GM18858 (cell line): ENCODE data around the gene EMID1.
"Not testable (repeated sequence)": the region's sequence is repeated elsewhere in the genome, so short reads cannot be mapped to it uniquely, and the experiment has no call there.

Source experiments
- ATAC-seq: cut with Tn5 transposase; IDR thresholded peaks from one replicate; pipeline ENCODE4 v1.9.1; 2021; ENCODE audit not compliant: unreplicated experiment

Gene EMID1

DNA sequence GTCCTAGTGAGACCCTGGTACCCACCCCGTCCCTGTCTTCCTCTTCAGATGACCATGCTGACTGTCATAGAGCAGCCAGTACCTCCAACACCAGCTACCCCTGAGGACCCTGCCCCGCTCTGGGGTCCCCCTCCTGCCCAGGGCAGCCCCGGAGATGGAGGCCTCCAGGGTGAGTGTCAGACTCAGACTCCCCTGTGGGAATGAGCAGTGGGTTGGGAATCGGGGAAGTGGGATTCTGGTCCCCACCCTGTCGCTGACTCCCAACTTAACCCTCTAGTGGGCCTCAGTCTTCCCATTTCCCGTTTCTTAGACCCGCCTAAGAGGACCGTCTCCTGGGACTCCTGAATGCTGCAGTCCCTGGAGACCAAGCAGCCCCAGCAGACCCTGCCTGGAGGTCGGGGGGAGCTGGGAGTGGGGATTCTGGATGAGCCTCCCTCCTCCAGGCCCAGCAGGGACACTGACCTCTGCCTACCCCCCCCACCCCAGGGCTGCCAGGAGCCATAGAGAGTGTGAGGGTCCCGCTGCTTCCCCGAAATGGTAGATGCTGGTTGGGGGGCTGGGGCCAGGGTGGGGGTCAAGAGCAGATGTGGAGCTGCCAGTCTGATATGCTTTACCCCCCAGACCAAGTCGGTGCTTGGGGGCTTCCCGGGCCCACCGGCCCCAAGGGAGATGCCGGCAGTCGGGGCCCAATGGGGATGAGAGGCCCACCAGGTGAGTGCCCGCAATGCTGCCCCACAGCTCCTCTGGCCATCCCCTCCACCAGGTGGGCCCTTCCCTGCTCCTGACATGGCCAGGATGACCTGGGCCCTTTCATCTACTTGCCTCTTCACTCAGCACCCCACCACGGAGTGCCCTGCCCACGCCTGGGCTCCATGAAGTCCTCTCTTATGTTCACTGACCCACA is 25.5 kb downstream of the EMID1 start:
- ATAC-seq, result no peak

DNA sequence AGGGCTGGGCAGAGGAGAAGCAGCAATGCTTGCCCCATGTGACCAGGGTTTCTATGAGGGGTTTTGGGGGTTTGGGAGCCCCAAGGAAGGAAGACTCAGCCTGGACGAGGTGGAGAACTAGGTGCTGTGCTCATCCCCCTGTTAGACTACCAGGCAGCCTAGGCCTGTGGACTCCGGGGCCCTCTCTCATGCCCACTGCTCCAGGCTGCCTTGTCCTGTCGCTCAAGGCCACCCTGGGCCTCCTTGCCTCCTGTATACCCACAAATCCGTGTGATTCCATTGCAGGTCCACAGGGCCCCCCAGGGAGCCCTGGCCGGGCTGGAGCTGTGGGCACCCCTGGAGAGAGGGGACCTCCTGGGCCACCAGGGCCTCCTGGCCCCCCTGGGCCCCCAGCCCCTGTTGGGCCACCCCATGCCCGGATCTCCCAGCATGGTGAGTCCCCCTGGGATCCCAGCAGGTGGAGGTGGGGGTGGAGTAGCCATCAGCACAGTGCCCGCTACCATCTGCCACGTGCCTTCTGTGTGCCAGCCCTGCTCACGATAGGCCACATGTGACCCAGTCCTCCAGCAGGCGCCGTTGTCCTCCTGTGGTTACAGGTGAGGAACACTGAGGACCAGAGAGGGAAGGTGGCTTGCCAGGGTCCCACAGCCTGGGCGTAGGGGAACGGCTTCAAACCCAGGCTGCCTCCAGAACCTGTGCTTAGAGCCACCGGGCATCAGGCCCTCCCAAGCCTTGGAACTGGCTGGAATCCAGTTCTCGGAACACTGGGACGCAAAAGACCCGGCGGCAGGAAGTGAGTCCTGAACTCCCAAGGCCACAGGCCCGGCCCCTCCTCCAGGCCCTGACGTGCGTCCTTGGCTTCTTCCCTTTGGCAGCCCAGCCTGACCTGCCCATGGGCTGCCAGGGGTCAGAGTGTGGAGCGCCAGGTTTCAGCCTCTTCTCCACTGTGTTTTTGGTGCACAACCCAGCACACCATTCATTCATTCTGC is 26.6 kb downstream of the EMID1 start:
- no peak for ATAC-seq

DNA sequence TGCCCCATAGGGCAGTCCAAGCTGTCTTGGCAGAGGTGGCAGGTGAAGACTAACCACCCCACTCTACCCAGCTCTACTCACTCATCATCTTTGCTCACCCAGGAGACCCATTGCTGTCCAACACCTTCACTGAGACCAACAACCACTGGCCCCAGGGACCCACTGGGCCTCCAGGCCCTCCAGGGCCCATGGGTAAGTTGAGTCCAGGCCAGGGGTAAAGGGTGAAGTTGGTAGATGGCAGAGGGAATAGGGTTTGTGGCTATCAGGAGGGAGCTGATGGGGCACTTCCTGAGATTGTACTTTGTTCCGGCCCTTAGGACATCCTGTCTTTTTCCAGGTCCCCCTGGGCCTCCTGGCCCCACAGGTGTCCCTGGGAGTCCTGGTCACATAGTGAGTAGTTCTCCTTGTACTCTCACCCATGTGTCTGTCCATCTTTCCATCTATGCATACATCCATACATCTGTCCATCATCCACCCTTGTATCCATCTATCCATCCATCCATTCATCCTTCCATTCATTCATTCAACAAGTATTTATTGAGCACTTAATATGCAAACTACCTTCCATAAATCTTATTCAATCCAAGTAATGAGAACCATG is 27.7 kb downstream of the EMID1 start:
- no peak for ATAC-seq

DNA sequence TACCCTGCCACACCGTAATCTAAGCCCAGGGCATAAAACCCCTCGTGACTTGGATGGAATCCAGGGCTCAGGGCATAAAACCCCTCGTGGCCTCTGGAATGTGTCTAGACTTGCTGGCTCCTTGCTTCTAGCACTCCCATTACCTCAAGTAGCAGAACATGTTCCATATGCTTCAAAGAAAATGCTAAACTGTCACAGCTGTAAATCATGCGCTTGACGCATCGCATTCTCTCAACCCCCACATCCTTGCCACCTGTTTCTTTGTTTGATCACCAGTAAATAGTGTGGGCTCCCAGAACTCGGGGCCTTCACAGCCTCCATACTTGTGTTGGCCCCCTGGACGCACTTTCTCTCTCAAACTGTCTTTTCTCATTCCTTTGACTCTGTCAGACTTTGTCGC is 34.8 kb downstream of the EMID1 start:
- not testable (repeated sequence) for ATAC-seq

DNA sequence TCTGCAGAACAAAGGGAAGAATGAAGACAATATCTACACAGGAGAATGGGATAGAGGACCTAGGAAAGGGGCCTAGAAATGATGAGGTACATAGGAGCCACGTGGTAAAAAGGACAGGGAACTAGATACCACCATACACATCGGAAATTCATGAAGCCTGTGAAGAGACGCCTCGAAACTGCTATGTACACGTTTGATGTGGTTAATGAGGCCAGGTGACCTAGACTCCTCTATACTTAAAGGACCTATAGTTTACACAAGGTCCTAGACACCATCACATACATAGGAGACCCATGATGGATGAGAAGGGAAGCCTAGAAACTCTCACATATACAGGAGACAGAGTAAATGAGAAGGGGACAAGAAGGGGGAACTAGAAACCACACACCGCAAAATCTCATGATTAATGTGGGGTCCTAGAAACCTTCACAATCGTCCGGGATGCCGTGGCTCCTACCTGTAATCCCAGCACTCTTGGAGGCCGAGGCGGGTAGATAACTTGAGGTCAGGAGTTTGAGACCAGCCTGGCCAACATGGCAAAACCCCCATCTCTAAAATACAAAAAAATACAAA is 38.3 kb downstream of the EMID1 start:
- ATAC-seq, result no peak

DNA sequence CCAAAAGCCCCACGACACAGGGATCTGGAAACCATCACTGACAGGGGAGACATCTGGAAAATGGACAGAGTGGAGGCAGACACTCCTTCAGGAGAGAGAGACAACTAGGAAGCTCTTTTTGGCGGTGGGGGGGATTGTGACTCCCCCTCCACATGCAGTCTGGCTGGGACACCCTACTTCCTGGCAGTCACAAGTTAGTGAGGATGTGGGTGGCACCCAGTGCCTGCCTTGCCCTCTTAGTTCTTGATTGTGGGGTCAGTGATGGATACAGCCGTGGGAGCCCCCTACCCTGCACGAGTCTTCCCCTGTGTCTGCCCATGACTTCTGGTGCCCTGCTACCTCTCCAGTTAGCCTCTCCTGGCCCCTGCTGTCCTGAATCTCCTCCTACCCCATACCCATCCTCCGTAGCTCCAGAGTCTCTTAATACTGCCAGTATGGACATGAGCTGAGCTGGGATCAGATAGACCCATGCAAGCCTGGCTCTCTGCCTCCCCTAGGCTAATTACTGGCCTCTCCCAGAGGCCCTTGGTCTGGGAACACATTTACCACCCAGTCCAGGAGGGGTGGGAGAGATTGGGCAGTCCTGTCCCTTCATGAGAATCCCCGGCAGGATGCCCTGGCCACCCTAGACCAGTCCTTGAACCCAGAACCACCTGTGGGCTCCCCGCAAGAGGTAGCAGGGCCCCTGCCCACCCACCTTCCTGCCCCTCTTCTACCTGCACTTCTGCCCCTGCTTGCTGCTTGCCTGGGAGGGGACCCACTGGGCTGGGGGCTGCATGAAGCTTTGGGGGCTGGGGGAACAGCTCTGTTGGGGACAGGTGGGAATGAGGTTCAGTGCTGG is 39.3 kb downstream of the EMID1 start:
- no peak for ATAC-seq

DNA sequence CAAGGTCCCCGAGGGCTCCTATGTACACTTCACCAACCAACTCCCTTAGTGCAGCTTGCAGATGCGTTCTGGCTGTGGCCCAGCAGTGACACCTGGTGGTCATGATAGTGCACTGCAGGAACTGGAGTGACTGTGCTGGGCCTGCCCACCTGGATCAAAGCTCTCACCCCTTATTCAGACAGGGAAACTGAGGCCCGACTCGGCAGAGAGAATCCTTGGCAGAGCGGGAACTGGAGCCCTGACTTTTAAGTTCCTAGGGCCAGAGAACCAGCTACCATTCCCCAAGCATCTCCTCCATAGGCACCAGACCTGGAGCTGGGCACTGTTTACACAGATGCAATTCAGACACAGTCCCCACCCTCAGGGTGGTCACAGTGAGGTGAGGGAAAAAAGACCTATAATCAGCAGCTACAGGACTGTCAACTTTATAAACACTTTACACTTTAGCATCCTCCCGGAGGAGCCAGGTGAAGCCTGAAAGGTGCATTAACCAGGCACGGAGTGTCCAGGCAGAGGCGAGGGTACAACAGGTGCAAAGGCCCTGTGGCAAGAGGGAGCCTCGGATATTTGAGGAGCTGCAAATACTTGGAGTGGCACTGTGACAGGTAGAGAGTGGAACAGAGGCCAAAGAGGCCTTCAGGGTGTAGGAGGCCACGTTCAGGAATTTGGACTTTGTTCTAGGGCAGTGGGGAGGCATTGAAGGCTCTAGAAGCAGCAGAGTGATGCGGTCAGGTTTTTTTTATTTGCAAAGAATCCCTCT is 40.1 kb downstream of the EMID1 start:
- ATAC-seq, result no peak

DNA sequence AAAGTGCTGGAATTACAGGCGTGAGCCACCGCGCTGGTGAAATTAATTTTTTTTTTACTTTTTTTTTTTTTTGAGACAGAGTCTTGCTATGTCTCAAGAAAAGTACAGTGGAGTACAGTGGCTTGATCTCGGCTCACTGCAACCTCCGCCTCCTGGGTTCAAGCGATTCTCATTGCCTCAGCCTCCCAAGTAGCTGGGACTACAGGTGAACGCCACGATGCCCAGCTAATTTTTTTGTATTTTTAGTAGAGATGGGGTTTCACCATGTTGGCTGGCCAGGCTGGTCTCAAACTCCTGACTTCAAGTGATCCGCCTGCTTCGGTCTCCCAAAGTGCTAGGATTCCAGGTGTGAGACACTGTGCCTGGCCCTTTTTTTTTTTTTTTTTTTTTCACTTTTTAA is 42.2 kb downstream of the EMID1 start:
- not testable (repeated sequence) for ATAC-seq

DNA sequence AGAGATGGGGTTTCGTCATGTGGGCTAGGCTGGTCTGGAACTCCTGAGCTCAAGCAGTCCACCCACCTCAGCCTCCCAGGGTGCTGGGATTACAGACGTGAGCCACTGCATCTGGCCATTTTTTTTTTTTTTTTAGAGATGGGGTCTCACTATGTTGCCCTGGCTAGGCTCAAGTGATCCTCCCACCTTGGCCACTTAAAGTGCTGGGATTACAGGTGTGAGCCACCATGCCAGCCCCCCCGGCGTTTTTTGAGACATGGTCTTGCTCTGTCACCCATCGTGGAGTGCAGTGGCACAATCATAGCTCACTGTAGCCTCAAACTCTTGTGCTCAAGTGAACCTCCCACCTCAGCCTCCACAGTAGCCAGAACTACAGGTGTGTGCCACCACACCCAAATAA is 45.6 kb downstream of the EMID1 start:
- ATAC-seq, result no peak

DNA sequence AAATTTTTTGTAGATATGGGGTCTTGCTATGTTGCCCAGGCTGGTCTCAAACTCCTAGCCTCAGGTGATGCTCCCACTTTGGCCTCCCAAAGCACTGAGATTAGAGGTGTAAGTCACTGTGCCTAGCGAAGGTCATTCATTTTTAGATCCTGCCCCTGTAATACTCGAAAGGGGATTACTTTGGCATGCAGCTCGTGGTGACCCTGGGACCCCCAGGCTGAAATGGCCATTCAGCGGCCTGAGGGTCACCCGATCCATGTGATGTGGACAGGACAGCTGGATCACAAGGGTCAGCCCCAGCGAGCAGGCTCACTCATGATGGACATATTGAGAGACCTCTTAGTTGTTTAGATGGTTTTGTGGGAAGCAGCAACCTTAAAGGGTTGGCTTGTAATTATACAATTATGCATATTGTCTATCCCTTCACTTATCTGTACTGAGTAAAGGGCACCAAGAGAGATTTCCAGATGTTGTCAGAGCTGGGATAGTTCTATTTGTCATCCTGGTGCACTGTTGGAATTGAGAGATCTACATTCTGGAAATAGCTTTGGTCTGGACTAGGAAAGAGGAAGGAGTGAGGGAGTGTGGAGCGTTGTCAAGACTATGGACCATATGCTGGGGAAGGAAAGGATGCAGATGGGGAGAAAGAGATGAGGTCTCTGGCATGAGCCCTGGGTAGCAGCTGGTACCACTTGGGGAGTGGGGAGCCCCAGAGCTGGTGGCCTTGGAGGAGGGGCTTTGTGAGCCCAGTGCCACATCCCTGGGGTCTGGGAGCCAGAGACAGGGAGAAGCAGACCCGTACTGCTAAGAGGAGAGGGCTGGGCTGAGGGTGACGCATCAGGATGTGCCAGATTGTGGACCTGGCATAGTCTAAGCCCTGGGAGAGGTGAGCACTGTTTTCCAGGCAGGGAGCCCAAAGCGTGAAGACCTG is 46.5 kb downstream of the EMID1 start:
- no peak for ATAC-seq

DNA sequence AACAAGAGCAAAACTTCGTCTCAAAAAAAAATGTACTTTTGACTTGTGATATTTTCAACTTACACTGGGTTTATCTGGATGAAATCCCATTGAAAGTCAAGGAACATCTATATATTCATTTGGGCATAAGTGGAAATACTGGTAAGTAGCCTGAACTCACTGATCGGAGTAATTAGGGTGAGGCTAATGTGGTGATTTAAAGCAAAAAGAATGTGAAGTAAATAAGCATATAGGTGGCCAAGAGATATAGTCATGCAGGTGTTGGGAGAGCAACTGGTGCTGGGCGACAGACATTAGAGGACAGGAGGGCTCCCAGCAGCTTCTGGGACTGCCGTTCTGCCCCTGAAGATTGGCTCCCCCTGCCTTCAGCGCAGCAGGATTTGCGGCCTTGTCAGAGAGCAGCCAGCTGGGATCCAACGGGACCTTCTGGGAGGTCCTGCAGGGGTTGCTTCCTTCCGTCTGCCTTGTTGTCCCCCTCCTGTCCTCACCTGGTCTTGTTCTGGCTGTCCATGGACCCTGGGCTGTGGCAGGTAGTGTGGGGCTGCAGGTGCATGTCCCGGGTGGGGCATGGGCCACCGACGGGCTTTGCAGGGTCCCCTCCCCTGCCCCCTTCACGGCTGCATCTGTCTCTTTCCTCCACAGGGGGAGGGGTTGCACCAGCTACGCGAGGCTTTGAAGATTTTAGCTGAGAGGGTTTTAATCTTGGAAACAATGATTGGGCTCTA is 48.0 kb downstream of the EMID1 start:
- no peak for ATAC-seq

DNA sequence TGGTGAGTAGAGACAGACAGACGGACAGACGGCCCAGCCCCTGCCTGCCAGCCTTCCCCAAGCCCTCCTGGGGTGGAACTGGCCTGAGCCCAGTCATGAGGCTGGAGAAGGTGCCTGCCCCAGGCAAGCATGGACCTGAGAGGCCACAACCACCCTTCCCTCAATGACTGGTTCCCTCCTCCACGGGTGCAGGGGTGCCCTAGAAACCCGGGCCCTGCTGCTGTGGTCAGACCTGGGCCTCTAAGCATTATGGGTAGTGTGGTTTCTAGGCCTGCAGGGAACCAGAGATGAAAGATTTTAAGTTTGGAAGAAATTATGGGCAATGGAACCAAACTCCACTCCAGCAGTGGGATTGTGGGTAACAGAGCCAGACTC is 48.6 kb downstream of the EMID1 start:
- ATAC-seq, result no peak

DNA sequence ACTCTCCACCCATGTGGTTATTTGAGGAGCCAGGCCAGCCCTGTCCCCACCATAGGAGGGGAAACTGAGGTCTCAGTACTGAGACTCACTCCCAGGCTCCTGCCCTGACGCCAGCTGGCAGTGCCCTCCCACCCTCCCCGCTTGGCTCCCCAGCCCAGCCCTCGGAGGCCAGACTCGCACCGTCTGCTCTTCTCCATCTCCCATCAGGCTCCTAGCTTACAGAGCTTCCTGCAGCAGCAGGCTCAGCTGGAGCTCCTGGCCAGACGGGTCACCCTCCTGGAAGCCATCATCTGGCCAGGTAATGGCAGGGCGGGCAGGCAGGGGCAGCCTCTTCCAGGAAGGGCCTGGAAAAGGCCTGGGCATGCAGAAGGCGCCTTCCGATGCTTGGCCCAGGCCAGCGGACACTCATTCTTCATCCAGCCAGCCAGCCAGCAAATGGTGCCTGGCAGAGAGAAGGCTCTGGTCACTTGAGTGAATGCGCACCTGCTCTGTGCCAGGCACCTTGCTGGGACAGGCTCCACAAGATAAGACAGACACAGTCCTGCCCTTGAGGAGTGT is 49.4 kb downstream of the EMID1 start:
- ATAC-seq, result no peak

DNA sequence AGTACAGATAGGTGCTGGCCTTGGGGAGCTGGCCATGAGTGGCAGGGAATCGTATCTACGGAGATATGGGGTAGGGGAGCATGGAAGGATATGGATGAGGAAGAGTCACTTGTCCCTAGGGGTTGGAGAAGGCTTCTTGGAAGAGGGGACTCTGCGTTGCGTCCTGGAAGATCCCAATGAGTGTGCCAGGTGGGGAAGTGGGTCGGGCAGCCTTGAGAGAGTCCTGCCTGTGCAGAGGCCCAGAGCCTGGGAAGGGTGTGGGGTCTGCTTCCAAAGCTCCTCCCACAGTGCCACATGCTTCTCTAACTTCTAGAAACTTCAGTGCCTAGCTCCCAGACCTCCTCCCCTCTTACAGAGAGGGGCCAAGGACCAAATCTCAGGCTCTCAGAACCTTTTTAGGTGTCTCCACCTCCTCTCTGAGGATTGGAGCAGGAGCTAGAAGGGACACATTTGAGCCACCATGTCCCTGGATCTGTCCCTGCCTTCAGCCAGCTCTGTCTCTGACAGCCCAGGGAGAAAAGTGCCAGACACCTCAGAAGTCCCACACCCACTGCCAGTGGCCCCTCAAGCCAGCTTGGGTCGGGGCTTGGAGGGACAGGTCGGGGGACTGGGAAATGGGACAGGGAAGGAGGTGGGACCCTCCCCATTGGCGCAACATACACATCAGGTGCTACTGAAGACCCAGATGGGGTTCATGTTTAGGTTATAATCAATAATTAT is 51.1 kb downstream of the EMID1 start:
- no peak for ATAC-seq

DNA sequence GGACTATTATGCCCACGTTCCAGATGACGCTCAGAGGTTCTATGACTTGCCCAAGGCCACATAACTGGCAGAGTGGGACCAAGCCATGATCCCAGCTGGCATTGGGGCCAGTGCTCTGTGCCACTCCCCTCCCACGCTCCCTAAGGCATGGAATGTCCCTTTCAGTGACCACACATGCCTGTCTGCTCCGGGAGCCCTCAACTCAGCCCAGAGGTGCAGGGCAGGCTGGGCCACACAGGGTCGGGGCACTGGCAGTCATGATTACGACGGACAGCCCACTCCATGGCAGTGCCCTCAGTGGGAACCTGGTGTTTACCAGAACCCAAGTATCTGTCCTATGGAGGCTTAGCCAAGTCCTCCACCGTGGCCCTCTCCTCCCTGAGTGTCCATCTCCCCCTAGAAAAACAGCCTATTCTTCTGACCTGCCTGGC is 52.1 kb downstream of the EMID1 start:
- ATAC-seq, result no peak

DNA sequence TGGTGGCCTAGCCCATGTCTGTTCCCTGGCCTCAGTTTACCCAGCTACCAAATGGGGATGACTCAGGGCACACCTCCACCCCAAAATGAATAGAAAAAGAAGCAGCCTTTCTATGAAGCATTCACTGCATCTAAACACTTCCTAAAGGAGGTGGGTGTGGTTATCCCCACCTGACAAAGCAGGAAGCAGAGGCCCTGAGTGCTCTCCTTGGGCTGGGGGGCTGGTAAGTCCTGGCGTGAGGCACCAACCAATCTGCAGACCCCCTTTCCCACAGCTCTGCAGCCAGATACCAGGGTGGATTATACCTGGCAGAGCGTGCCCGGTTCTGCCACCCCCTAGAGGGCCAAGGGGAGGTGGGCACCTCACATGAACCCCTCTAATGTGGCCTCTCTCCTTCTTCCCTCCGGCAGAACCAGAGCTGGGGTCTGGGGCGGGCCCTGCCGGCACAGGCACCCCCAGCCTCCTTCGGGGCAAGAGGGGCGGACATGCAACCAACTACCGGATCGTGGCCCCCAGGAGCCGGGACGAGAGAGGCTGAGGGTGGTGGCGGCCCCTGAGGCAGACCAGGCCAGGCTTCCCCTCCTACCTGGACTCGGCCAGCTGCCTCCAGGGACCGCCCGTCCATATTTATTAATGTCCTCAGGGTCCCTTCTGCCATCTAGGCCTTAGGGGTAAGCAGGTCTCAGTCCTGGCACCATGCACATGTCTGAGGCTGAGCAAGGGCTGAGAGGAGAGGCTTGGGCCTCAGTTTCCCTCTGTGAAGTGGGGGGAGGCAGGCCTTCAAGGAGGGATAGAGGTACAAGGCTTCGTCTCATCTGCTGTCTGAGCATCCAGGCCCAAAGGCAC is 52.9 kb downstream of the EMID1 start:
- ATAC-seq, result no peak
